ENCODE measurements around the gene SBF1. TPM values are rescaled to one million over a fixed set of nuclear protein-coding genes. Genes with fewer than 3 reads are reported as not detected.

Gene SBF1
- total RNA-seq, 2 experiments from 2014 or later = 211 to 221 TPM

- Mint-ChIP-seq H3K4me1 (peaks cover 9% of the 10 kb centered on the region), H3K4me3 (no peak overlapping the region), H3K36me3 (no peaks in the 10 kb centered on the region), H3K27ac (no peak overlapping the region), H3K9me3 (no peaks in the 10 kb centered on the region), H3K27me3 (no peaks in the 10 kb centered on the region)
- DNase-seq (peak; percentile 35), ATAC-seq (ENCODE audit: low read depth) (no peak)
- POLR2A ChIA-PET = interaction anchor here (1.0 kb wide), 1 partner anchor 21 kb away, joined by 3 read pairs; the partner anchor contains the start of gene SCO2
Measured at GRCh38 chr22:50504369-50505211, 29.8 kb upstream of the SBF1 start.

- no peaks in the 10 kb centered on the region for H3K9me3 Mint-ChIP-seq
- H3K36me3 Mint-ChIP-seq = no peaks in the 10 kb centered on the region
- ATAC-seq (ENCODE audit: low read depth) (no peak), DNase-seq (peak; percentile 43)
- H3K4me3 Mint-ChIP-seq = no peak overlapping the region
- H3K27ac Mint-ChIP-seq = no peak overlapping the region
- H3K27me3 Mint-ChIP-seq = no peaks in the 10 kb centered on the region
- H3K4me1 Mint-ChIP-seq = peaks cover 2% of the 10 kb centered on the region
- POLR2A ChIA-PET = no interaction called here
Measured at GRCh38 chr22:50503475-50504145, 28.8 kb upstream of the SBF1 start.

- H3K27me3 Mint-ChIP-seq = peaks cover 2% of the 10 kb centered on the region
- H3K4me3 Mint-ChIP-seq = no peak overlapping the region
- H3K4me1 Mint-ChIP-seq = peaks cover 7% of the 10 kb centered on the region
- ATAC-seq (ENCODE audit: low read depth) = no peak
- no peak for DNase-seq
- no peaks in the 10 kb centered on the region for H3K9me3 Mint-ChIP-seq
- no peaks in the 10 kb centered on the region for H3K36me3 Mint-ChIP-seq
- POLR2A ChIA-PET = interaction anchor here (1.3 to 1.9 kb wide), 3 partner anchors 29 to 262 kb away, joined by 3 to 6 read pairs (median 4); no protein-coding TSS in a partner anchor
- H3K27ac Mint-ChIP-seq = no peak overlapping the region
Measured at GRCh38 chr22:50502628-50503474, 28.0 kb upstream of the SBF1 start.

GRCh38 chr22:50502096-50502495 lies 27.3 kb upstream of the SBF1 start:
- POLR2A ChIA-PET = interaction anchor here (1.3 to 1.9 kb wide), 3 partner anchors 28 to 261 kb away, joined by 3 to 6 read pairs (median 4); no protein-coding TSS in a partner anchor
- DNase-seq (no peak), ATAC-seq (ENCODE audit: low read depth) (no peak)
- no peak overlapping the region for H3K27ac Mint-ChIP-seq
- no peak overlapping the region for H3K4me3 Mint-ChIP-seq
- H3K36me3 Mint-ChIP-seq = no peaks in the 10 kb centered on the region
- H3K4me1 Mint-ChIP-seq = peaks cover 9% of the 10 kb centered on the region
- no peaks in the 10 kb centered on the region for H3K9me3 Mint-ChIP-seq
- peaks cover 4% of the 10 kb centered on the region for H3K27me3 Mint-ChIP-seq

- no peaks in the 10 kb centered on the region for H3K36me3 Mint-ChIP-seq
- DNase-seq (no peak), ATAC-seq (ENCODE audit: low read depth) (no peak)
- H3K27ac Mint-ChIP-seq = no peak overlapping the region
- no peaks in the 10 kb centered on the region for H3K9me3 Mint-ChIP-seq
- no peak overlapping the region for H3K4me3 Mint-ChIP-seq
- POLR2A ChIA-PET = interaction anchor here (0.7 to 2.8 kb wide), 4 partner anchors 25 to 305 kb away, joined by 3 to 9 read pairs (median 4); partner anchors contain the start of gene SCO2
- peaks cover 9% of the 10 kb centered on the region for H3K4me1 Mint-ChIP-seq
- H3K27me3 Mint-ChIP-seq = peaks cover 4% of the 10 kb centered on the region
Measured at GRCh38 chr22:50500452-50500851, 25.6 kb upstream of the SBF1 start.

GRCh38 chr22:50498322-50498890 lies 23.6 kb upstream of the SBF1 start:
- H3K27ac Mint-ChIP-seq = no peak overlapping the region
- ATAC-seq (ENCODE audit: low read depth) (peak; percentile 94), DNase-seq (peak; percentile 67)
- POLR2A ChIA-PET = interaction anchor here (1.1 to 2.8 kb wide), 3 partner anchors 9 to 54 kb away, joined by 4 to 9 read pairs (median 5); partner anchors contain the start of genes LMF2 and NCAPH2
- H3K4me3 Mint-ChIP-seq = peak overlapping the region; percentile 5
- H3K4me1 Mint-ChIP-seq = peaks cover 9% of the 10 kb centered on the region
- H3K27me3 Mint-ChIP-seq = peaks cover 4% of the 10 kb centered on the region
- no peaks in the 10 kb centered on the region for H3K9me3 Mint-ChIP-seq
- no peaks in the 10 kb centered on the region for H3K36me3 Mint-ChIP-seq

DNA sequence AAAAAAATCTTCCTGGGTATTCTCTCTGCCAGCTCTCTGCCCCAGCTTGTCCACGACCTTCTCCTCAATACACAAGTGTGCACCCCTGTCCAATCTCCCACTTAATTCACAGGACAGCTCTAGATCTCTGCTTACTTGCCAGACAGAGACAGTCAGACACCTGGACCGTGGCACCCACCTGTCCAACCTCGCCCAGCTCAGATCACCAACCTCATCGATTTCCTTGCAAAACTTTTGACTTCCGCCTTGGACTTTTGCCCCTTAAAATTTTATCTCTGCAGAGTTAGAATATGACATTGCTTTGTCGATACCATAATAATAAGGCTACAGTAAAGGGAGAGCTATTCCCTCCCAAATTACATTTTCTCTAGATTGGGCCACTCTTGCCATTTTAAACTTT lies 22.3 kb upstream of the SBF1 start:
- Mint-ChIP-seq H3K27ac (no peak overlapping the region), H3K4me3 (no peak overlapping the region), H3K27me3 (peaks cover 4% of the 10 kb centered on the region), H3K9me3 (no peaks in the 10 kb centered on the region), H3K36me3 (no peaks in the 10 kb centered on the region), H3K4me1 (peaks cover 9% of the 10 kb centered on the region)
- DNase-seq (no peak), ATAC-seq (ENCODE audit: low read depth) (no peak)
- POLR2A ChIA-PET = interaction anchor here (1.0 to 1.5 kb wide), 2 partner anchors 27 to 45 kb away, joined by 3 to 5 read pairs; no protein-coding TSS in a partner anchor

DNA sequence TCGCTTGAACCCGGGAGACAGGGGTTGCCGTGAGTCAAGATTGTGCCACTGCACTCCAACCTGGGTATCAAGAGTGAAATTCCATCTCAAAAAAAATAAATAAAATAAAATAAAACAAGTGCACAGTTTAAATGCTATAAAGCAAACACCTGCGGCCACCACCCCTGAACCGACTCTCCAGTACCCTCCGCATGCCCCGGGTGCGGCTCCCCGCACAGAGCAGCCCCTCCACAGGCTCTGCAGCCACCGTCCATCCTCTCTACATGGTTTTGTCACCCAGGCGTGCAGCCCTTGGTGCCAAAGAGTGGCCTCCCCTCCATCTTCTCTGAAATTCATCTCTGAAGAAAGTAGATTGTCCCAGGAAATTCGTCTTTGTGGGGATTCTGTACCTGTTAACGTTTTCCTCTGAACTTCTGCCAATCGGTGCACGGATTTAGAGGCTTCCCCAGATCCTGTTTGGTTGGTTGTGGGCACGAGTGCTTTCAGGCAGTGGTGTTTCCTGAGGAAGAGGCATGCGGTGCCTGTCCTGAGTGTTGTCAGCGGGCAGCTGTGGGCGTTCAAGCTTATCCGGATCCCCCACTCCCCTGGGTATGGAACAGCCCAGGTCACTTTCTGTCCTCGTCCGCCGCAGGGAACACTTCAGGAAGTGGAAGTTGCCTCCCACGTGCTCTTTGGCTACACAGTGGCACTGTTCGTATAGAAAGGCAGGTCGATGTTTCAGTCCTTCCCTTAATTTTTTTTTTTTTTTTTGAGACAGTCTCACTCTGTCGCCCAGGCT lies 15.9 kb upstream of the SBF1 start:
- ATAC-seq (ENCODE audit: low read depth) (peak; percentile 51), DNase-seq (no peak)
- no peaks in the 10 kb centered on the region for H3K27me3 Mint-ChIP-seq
- H3K36me3 Mint-ChIP-seq = no peaks in the 10 kb centered on the region
- POLR2A ChIA-PET = interaction anchor here (1.0 kb wide), 1 partner anchor 20 kb away, joined by 3 read pairs; no protein-coding TSS in a partner anchor
- peak overlapping the region; percentile 51 for H3K4me3 Mint-ChIP-seq
- no peaks in the 10 kb centered on the region for H3K9me3 Mint-ChIP-seq
- H3K27ac Mint-ChIP-seq = no peak overlapping the region
- peaks cover 9% of the 10 kb centered on the region for H3K4me1 Mint-ChIP-seq

GRCh38 chr22:50489363-50490243 lies 14.8 kb upstream of the SBF1 start:
- POLR2A ChIA-PET = interaction anchor here (1.0 kb wide), 1 partner anchor 19 kb away, joined by 3 read pairs; no protein-coding TSS in a partner anchor
- ATAC-seq (ENCODE audit: low read depth) (no peak), DNase-seq (no peak)
- peaks cover 10% of the 10 kb centered on the region for H3K4me1 Mint-ChIP-seq
- no peaks in the 10 kb centered on the region for H3K36me3 Mint-ChIP-seq
- H3K4me3 Mint-ChIP-seq = no peak overlapping the region
- H3K27ac Mint-ChIP-seq = no peak overlapping the region
- no peaks in the 10 kb centered on the region for H3K9me3 Mint-ChIP-seq
- no peaks in the 10 kb centered on the region for H3K27me3 Mint-ChIP-seq

GRCh38 chr22:50488886-50489285 lies 14.1 kb upstream of the SBF1 start:
- Mint-ChIP-seq H3K27ac (no peak overlapping the region), H3K4me1 (peaks cover 10% of the 10 kb centered on the region), H3K27me3 (no peaks in the 10 kb centered on the region), H3K9me3 (no peaks in the 10 kb centered on the region), H3K36me3 (no peaks in the 10 kb centered on the region), H3K4me3 (no peak overlapping the region)
- DNase-seq = no peak
- POLR2A ChIA-PET = no interaction called here
- no peak for ATAC-seq (ENCODE audit: low read depth)

DNA sequence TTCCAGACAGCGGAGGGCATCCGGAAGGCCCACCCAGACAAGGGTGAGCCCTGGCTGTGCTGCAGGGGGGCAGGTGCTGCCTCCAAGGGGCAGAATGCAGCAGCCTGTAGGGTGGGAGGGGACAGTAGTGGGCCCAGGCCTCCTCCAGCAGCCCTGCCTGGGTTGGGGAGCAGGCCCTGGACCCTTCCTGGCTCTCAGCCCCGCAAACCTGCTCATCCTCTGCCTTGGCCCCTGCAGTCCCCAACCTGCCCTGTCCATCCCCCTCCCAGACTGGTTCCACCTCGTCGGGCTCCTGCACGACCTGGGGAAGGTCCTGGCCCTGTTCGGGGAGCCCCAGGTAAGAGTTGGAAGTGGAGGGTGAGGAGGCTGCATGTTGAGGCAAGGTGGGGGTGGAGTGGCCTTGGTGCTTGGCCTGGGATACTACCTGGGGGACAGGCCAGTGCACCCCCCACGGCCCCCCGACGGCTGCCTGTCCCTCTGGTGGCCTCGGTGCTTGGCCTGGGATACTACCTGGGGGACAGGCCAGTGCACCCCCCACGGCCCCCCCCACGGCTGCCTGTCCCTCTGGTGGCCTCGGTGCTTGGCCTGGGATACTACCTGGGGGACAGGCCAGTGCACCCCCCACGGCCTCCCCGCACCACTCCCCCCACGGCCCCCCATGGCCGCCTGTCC lies 13.3 kb upstream of the SBF1 start:
- H3K4me3 Mint-ChIP-seq = no peak overlapping the region
- no peaks in the 10 kb centered on the region for H3K9me3 Mint-ChIP-seq
- no peaks in the 10 kb centered on the region for H3K27me3 Mint-ChIP-seq
- H3K4me1 Mint-ChIP-seq = peaks cover 10% of the 10 kb centered on the region
- ATAC-seq (ENCODE audit: low read depth) (no peak), DNase-seq (no peak)
- no peak overlapping the region for H3K27ac Mint-ChIP-seq
- no peaks in the 10 kb centered on the region for H3K36me3 Mint-ChIP-seq
- POLR2A ChIA-PET = no interaction called here

All from activated naive CD8-positive, alpha-beta T cell treated with anti-CD3 and anti-CD28 coated beads, Interleukin-2, amount 10 ng/mL, durations not matched to agents 7 days and 5 days (primary cell).